PFSK-1 (cell line): ENCODE results near the gene IQSEC3.

ENCODE experiments used
- FOXP2 ChIP-seq: optimal IDR thresholded peaks from 2 replicates; pipeline ENCODE3; 2011; ENCODE audit warnings: borderline replicate concordance, control low read depth, inconsistent platforms; ENCODE audit not compliant: insufficient read depth; ENCODE audit errors: extremely low read length, extremely low read depth
- POLR2AphosphoS5 ChIP-seq: IDR thresholded peaks from 2 replicates; pipeline ENCODE4 v1.6.1; 2012; ENCODE audit warnings: low read depth, mild to moderate bottlenecking, control low read depth, low read length, moderate library complexity
- REST ChIP-seq, 2 experiments: IDR thresholded peaks; 2 replicates each; pipeline versions ENCODE4 v1.6.1 to v1.8.0; 2011 to 2012; ENCODE audit warnings: low read depth in 2 of 2, low read length in 2 of 2, control low read depth in 1 of 2, inconsistent platforms in 1 of 2, mild to moderate bottlenecking in 1 of 2, moderate library complexity in 1 of 2; ENCODE audit not compliant: insufficient read depth in 1 of 2
- SIN3A ChIP-seq: IDR thresholded peaks from 2 replicates; pipeline ENCODE4 v1.6.1; 2012; ENCODE audit warnings: mild to moderate bottlenecking, low read length, moderate library complexity, borderline replicate concordance; ENCODE audit not compliant: insufficient read depth
- TAF1 ChIP-seq: IDR thresholded peaks from 2 replicates; pipeline ENCODE4 v1.6.1; 2012; ENCODE audit warnings: low read length, control low read depth, borderline replicate concordance; ENCODE audit not compliant: insufficient read depth

Gene IQSEC3

GRCh38 chr12:113347-113746, 46.8 kb downstream of the IQSEC3 start:
- TF ChIP-seq POLR2AphosphoS5 = no peak

GRCh38 chr12:114626-115211, 48.2 kb downstream of the IQSEC3 start:
- TF ChIP-seq POLR2AphosphoS5 (no peak), REST (IDR thresholded peaks at IDR 0.05; ENCODE audit: insufficient read depth in 1 of 2, low read depth in 2 of 2, low read length in 2 of 2) (no peak), SIN3A (no peak), TAF1 (no peak), FOXP2 (no peak)

- TF ChIP-seq FOXP2 = no peak
- no peak for TF ChIP-seq REST (IDR thresholded peaks at IDR 0.05; ENCODE audit: insufficient read depth in 1 of 2, low read depth in 2 of 2, low read length in 2 of 2)
- TF ChIP-seq POLR2AphosphoS5 = no peak
These were observed 49.0 kb downstream of the IQSEC3 start for GRCh38 chr12:115518-115917.

- TF ChIP-seq REST (IDR thresholded peaks at IDR 0.05; ENCODE audit: insufficient read depth in 1 of 2, low read depth in 2 of 2, low read length in 2 of 2) = no peak
- TF ChIP-seq POLR2AphosphoS5 = no peak
These were observed 49.7 kb downstream of the IQSEC3 start for GRCh38 chr12:115960-116915.

GRCh38 chr12:117311-117710, 50.7 kb downstream of the IQSEC3 start:
- TF ChIP-seq REST (IDR thresholded peaks at IDR 0.05; ENCODE audit: insufficient read depth in 1 of 2, low read depth in 2 of 2, low read length in 2 of 2) = no peak
